Activated gamma-delta T cell treated with anti-CD3 and anti-CD28 coated beads, Interleukin-2, amount 50 U/mL, for 16 hours (primary cell): ENCODE results near the gene KRT32.
"Not testable (repeated sequence)": the region's sequence is repeated elsewhere in the genome, so short reads cannot be mapped to it uniquely, and the experiment has no call there.

ENCODE experiments used
- DNase-seq: peaks from one replicate; pipeline ENCODE4 v3.0.0-alpha.2; 2020; ENCODE audit warnings: low read depth

Gene KRT32

DNA sequence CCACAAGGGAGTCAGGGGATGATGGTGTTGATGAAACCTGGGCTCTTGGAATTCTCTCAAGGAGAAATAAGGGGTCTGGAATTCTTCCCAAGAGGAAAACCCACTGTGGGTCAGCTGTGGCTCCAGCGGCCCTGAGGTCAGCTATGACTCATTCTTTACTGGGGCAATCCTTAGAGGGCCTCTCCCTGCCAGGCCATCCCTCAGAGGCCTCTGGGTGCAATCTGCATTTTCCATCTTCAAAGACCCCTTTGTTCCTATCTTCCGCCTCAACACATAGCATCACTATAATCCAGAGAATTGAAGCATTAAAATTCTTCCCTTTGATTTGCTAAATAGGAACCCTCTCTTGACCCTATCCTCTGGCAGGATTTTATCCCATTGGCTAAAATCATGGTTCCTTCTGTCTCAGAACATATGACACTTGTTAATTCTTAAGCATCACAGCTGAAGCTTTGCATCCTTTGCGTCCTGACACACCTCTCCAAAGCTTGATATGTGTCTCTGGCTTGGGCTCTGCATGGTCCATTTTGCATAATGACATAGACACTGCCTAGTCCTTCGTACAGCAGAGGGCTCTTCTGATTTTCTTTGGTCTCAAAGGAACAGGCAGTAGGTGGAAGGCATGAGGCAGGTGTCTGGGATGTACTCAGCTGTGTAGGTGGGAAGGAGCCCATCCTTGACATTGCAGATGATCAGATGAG, 38.4 kb downstream of the KRT32 start:
- DNase-seq: no peak

DNA sequence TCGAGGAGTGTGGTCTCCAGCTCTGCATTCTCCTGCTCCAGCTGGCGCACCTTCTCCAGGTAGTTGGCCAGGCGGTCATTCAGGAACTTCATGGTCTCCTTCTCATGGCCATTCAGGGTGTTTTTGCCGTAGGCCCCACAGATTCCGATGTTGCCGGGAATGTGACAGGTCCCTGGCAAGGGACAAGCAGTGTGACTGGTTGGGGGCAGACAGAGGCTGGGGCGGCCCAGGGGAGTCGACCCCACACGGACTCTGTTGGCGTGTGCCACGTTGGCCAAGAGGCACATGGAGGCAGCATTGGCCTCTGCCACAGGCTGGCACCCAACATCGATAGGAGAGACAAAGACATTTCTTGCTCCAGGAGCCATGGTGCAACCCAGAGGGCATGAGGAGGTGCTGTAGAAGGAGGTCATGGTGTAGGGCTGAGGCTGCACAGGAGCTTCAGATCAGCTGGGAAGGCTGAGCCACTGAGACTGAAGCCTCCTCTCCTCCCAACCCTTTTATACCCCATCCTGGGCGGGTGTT, 43.0 kb downstream of the KRT32 start, which contains the start of gene KRT37:
KRT37 (minus strand) TSS at position 475 of the 525 bp plus-strand sequence; CDS start at position 413, 62 bp downstream.
- DNase-seq: no peak

GRCh38 chr17:41422586-41422985, 44.6 kb downstream of the KRT32 start:
- not testable (repeated sequence) for DNase-seq

- no peak for DNase-seq
These were observed 45.6 kb downstream of the KRT32 start for GRCh38 chr17:41421617-41422016.

DNA sequence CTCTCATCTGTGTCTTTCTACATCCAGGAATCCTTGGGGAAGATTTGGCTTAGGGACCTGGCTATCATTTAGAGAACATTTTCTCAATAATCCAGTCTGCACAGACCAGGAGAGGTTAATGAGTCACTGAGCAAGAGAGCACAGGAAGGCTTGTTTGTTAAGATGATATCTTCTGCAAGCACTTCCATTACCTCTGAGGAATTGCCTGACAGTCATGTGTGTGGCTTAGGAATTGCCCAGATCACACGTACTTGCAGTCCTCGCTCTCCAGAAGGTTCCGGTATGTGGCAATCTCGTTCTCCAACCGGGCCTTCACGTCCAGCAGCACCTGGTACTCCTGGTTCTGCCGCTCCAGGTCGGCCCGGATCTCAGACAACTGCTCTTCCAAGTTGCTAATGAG, 46.1 kb downstream of the KRT32 start:
- DNase-seq: no peak

GRCh38 chr17:41420134-41420533, 47.1 kb downstream of the KRT32 start:
- no peak for DNase-seq

DNA sequence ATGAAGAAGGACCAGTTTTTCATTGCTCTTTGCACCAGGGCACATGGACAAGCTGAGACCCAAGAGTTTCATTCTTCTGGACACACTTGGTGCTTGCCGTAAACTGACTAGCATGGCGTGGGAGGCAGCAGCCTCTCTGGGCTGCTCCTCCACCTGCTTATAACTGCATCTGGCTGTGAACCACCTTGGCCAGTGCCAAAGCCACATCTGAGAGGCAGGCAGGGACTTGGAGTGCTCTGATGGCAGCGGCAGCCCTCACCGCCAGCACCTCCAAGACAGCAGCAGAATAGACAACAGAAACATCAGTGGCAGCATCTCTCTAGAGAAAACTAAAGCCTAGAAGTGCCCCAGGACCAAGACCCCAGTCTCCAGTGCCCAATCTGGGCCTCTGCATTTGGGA, 47.5 kb downstream of the KRT32 start:
- no peak for DNase-seq

DNA sequence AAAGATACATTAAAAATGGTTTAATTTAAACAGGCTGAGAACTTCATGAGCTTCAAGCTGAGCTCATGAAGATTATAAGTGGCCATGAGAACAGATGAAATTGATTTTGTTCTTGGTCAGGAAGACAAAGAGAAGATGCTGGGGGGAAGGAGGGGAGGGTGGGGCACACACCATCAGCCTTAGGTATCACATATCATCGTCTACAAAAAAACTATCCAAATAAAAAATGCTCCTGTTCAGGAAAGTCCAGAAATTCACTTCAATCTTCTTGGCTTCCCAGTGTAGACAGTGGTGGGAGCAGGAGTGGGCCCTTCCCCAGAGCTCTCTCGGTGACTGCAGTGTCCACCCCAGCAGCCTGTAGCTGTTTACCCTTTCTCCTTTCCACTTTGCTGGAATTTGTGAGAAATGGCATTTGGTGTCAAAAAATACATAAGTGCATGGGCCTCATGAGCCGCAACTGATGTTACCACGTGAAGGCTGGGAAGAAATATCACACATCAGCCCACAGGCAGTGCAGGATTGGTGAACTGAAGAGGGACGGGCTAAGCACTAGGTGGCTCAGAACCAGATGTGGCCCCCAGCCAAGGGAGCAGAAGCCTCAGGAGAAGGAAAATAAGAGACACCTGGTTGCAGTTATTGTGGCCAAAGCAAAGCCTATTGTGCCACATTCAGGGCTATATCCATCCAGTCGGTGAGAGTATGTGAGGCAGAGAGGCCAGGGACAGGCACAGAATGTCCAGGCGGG, 48.9 kb downstream of the KRT32 start:
- DNase-seq: no peak

GRCh38 chr17:41417576-41418015, 49.6 kb downstream of the KRT32 start:
- DNase-seq: no peak

DNA sequence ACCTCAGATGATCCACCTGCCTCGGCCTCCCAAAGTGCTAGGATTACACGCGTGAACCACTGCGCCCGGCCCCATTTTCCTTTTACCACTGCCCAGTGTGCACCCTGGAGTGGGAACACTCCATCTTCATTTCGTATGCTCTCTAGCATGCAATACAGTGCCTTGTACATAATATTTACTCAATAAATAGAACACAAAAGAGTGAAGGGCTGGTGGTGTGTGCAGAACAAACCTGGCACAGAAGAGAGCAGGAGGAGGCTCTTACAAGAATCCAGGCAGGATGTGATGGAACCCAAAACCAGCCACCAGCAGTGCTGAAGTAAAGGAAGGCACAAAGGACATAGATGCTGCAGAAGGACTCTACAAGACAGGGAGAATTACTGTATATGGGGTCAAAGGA, 50.1 kb downstream of the KRT32 start:
- DNase-seq: no peak

- DNase-seq: no peak
These were observed 50.7 kb downstream of the KRT32 start for GRCh38 chr17:41416479-41416878.

GRCh38 chr17:41415833-41416335, 51.3 kb downstream of the KRT32 start:
- no peak for DNase-seq

DNA sequence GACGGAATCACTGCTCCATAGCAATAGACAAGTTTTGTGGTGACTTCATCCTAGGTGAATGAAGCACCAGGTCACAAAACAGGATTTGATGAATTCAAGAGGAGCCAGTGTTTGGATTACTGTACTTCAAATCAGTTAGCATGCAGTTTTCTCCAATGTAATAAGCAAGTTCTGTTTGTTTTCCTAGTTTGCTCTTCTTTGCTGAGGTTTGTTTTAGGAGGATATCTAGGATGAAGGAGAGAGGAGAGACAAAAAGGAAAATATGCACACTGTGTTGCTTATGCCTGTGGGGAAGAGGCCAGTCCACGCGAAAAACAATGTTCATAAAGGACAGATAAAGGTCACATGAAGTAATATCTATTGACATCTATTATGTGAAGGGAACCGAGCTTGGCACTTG, 51.8 kb downstream of the KRT32 start:
- no peak for DNase-seq

- DNase-seq: no peak
These were observed 53.2 kb downstream of the KRT32 start for GRCh38 chr17:41413982-41414381.

DNA sequence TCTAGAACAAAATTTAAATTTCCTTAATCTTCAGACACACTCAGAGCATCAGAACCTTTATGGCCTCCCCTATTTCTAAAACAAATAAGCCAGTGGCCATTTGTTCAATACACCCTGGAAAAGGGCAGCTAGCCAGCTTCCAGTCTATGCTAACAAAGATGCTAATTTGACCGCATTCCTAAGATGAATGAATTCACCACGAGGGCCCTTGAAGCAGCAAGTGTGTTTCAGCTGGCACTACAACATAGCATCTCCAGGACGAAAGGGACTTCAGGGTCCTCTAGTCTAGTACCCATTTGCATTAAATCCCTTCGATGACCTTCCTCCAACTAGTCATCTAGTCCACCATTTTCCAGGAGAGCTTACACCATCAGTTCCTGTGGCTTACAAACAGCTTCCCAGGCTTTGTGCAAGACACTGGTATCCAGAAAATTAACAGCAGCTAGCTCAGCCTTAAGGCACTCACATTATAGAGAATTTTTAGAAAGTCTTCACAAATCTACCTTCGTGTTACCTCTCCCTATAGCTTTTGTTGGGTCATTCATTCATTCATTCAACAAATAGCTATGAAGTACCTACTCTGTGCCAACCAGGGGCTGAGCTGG, 53.7 kb downstream of the KRT32 start:
- no peak for DNase-seq

- DNase-seq: no peak
These were observed 55.9 kb downstream of the KRT32 start for GRCh38 chr17:41411072-41411840.
